Measurements from ENCODE around the gene ITCH.
"Not testable (repeated sequence)": the region's sequence is repeated elsewhere in the genome, so short reads cannot be mapped to it uniquely, and the experiment has no call there.

ITCH gene

GRCh38 chr20:34514897-34515483, 151.9 kb downstream of the ITCH start:
- no peak for DNase-seq

- DNase-seq: peak; percentile 46
Measured at GRCh38 chr20:34515484-34516246, 152.6 kb downstream of the ITCH start.

DNA sequence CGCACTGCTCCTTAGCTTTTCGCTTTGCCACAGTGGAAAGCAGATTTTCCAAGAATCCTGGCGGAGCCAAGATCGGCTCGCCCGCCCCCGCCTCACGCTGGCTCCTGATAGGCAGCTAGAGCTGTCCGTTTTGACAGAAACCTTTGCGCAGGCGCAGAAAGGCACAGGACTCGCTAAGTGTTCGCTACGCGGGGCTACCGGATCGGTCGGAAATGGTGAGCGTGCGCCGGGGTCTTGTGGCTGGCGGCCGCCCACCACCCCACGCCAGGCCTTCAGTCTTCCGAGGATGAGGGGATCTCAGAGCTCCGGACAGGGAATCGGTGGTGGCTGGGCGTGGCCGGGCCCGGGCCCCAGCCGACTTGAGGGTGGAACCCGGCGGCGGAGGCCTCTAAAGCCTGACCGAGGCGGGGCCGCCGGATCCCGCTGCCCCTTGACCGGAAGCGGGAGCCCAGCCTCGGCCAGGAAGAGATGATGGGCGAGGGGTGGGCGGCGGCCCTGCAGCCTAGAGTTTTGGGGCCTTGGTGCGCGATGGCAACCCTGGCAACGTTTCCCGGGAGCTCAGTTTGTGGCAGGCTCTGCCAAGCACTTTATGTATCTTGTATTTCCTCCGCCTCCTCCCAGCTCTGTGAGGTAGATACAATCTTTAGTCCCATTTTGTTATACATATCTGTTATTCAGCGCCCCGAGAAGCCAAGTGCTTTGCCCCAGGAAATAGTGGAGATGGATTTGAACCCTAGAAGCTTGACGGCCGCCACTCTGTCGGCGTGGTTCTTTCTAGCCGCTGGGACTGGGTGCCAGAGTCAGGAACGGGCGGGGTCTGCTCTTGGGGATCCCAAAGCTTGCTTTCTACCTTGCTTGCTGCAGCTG, 153.4 kb downstream of the ITCH start, which contains the start of gene DYNLRB1:
Gene DYNLRB1, plus strand, starts transcription at position 176 of the 867 bp plus-strand sequence. Its CDS starts 37 bp downstream, at position 213.
- peak; percentile 94 for DNase-seq

GRCh38 chr20:34517114-34517505, 154.0 kb downstream of the ITCH start:
- no peak for DNase-seq

DNA sequence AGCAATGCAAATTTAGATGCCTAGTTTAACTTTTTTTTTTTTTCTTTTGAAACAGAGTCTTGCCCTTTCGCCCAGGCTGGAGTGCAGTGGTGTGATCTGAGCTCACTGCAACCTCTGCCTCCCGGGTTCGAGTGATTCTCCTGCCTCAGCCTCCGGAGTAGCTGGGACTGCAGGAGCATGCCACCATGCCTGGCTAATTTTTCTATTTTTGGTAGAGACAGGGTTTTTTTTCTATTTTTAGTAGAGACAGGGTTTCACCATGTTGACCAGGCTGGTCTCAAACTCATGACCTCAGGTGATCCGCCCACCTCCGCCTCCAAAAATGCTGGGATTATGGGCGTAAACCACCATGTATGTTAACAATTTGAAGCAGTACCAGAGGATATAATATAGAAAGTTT, 155.8 kb downstream of the ITCH start:
- DNase-seq: not testable (repeated sequence)

DNA sequence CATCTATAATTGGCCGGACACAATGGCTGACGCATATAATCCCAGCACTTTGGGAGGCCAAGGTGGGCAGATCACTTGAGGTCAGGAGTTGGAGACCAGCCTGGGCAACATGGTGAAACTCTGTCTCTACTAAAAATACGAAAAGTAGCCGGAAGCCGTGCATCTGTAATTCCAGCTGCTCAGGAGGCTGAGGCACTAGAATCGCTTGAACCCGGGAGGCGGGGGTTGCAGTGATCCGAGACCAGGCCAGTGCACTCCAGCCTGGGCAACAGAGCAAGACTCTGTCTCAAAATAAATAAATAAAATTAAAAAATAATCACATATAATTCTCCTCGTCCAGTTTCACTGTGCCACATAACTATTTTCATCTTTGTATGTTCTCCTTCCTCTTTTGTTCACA, 156.8 kb downstream of the ITCH start:
- DNase-seq: not testable (repeated sequence)

- no peak for DNase-seq
Measured at GRCh38 chr20:34522969-34523871, 160.1 kb downstream of the ITCH start.

DNA sequence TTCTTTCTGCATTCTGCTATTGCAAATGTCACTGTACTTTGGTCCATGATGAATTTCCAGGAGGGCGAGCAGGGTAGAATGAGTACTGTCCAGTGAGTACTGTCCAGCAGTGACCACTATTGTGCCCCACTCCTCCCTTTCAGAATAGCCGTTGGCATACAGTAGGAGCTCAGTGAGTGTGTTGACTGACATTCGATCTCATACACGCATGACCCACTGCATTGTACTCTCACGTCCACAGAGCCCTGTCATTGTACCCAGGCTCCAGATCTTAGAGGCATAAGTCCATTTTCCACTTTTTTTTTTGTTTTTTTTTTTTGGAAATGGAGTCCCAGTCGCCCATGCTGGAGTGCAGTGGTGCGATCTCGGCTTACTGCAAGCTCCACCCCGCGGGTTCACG, 161.4 kb downstream of the ITCH start:
- DNase-seq: no peak

GRCh38 chr20:34525342-34525708, 162.3 kb downstream of the ITCH start:
- DNase-seq: no peak

GRCh38 chr20:34525709-34526416, 162.8 kb downstream of the ITCH start:
- no peak for DNase-seq

- DNase-seq: no peak
Measured at GRCh38 chr20:34526466-34526865, 163.4 kb downstream of the ITCH start.

GRCh38 chr20:34527016-34527415, 163.9 kb downstream of the ITCH start:
- no peak for DNase-seq

GRCh38 chr20:34528921-34529297, 165.8 kb downstream of the ITCH start:
- no peak for DNase-seq

DNA sequence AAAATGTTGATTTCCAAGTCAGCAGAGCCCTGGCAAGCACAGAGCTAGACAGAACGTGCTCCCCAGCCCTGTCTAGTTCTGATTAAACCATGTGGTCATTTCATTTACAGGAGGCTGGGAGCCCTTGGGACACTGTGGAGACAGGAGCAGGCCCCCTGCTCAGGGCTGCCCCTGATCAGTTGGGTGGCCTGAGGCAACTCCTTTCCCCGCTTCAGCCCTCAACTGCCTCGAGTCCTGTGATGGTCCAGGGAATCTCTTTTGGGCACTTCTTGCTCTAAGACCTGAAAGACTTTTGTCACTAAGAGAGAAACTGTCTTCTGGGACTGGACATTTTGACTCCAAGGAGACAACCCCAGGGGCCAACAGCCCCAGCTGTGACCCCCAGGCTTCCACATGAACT, 166.7 kb downstream of the ITCH start:
- DNase-seq: no peak

DNA sequence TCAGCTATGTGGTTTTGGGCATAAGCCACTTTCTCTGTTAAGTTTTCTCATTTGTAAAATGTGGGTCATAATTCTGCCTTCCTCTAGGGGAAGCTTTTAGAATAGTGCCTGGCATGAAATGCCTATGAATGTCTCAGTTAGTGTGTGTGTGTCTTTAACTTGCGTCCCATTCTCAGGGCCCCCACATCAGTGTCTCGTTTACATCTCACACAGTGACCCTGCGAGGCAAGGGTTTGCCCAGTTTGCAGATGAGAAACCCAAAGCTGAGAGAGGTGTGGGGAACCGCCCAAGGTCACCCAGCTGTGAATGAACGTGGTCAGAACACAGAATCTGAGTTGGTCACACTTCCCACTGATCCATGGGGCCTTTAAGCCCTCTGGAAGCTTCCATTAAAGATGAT, 167.3 kb downstream of the ITCH start:
- DNase-seq: no peak

DNA sequence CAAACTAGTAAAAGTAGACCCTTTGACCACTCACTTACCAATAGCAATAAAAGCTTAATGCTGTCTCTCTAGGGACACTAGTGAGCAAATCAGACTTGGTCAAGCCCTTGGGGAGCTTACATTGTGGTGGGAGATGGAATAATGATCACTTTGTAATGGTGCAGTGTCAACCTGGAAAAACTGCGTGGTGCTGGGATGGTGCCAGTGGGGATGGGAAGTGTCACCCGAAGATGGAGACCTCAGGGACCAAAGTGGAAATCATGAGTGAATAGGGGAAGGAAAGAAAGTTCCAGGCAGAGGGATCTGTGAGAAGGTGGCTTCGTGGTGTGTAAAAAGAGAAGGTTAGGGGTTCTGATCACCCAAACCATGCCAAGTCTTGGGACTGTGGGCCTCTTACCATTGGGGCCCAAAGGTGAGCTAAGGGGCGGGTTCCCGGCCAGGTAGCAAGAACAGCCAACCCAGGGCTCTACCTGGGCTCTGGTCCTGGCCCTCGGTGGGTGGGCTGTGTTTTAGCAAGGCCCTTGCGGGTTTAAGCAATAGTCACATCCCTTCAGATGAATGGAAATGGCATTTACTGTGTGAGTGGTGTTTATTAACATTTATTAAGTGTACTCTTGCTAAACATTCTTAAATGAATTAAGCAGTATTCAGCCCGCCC, 168.7 kb downstream of the ITCH start:
- DNase-seq: no peak

- DNase-seq: no peak
Measured at GRCh38 chr20:34532320-34532719, 169.2 kb downstream of the ITCH start.

DNA sequence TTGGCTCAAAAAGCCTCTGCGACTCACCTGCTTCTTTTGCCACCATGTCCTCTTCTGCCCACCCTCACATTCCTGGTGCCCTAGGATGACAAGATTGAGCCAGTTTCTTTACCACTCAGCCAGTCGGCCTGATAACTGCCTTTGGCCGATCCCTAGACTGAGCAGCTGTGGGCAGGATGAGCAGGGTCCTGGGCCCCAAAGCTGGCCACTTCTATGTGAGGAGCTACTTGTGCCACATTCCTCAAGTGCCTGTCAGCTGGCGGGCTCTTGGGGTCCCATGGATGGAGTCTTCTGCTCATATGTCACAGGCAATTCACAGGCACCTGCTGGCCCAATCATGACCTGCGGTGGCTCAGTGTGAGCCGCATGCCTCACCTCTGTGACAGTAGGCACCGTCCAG, 169.7 kb downstream of the ITCH start:
- no peak for DNase-seq

DNA sequence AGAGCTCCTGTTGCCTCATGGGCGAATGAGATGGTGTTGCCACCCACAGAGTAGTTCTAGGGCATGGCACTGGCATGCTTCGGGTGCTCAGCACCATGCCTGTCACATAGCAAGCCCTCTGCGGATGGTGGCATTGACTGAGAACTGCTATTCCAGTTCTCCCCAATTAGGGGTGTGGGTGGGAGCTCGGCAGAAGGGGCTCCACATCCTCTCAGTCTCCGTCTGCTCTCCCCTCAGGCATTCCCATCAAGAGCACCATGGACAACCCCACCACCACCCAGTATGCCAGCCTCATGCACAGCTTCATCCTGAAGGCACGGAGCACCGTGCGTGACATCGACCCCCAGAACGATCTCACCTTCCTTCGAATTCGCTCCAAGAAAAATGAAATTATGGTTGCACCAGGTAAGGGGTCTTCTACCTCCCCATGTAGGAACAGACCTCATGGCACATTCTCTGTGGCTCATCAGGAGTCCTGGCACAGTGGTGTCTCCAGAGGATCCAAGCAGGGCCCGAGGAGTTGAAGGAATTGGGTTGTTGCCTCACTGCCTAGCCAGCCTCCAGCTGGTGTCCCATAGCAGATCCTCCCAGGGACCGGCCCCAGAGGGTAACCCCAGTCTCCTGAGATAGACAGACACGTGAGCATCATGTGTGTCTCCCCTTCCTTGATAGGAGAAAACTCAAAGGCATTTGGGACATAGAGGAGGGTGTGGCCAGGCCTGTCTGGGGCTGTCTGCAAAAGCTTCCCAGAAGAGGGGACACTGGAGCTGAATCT, 171.5 kb downstream of the ITCH start:
- no peak for DNase-seq

- no peak for DNase-seq
Measured at GRCh38 chr20:34535301-34535840, 172.3 kb downstream of the ITCH start.

Data from KG1 (cell line).